ENCODE data around the gene ZCCHC14. TPM values are rescaled to one million over a fixed set of nuclear protein-coding genes. Genes with fewer than 3 reads are reported as not detected.

Gene ZCCHC14
- total RNA-seq, 1 experiment from 2014 or later: 28.2 TPM

DNA sequence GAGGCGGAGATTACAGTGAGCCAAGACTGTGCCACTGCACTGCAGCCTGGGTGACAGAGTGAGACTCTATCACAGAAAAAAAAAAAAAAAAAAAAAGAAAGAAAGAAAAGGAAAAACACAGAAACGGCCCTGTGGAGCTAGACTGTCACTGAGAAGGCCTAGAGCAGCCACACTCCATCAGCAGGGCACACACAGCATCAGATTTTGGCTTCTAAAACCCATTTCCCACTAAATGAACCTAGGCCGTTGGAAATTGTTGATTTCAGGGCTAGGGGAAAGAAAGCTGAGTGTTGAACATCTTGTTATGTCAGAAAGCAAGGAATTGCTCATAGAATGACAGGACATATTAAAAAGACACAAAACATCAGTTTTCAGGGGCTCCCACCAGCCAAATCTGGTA lies 48.9 kb downstream of the ZCCHC14 start:
- no peaks in the 10 kb centered on the region for H3K4me1 Mint-ChIP-seq (ENCODE audit: insufficient read depth, unreplicated experiment)
- H3K4me3 Mint-ChIP-seq (ENCODE audit: unreplicated experiment): no peak overlapping the region
- no peaks in the 10 kb centered on the region for H3K9me3 Mint-ChIP-seq (ENCODE audit: unreplicated experiment)
- ChIA-PET CTCF (interaction anchor here (0.6 kb wide), 1 partner anchor 37 kb away, joined by 4 read pairs; no protein-coding TSS in a partner anchor), POLR2A (interaction anchor here (1.1 kb wide), 1 partner anchor 11 kb away, joined by 3 read pairs; no protein-coding TSS in a partner anchor)
- peaks cover 55% of the 10 kb centered on the region for H3K36me3 Mint-ChIP-seq (ENCODE audit: insufficient read depth, unreplicated experiment)
- no peak for DNase-seq (ENCODE audit: unreplicated experiment)
- H3K27me3 Mint-ChIP-seq (ENCODE audit: insufficient read depth, unreplicated experiment): no peaks in the 10 kb centered on the region
- intact Hi-C loops (cut with micrococcal nuclease): no loop called here
- TF ChIP-seq, protein P1, sequence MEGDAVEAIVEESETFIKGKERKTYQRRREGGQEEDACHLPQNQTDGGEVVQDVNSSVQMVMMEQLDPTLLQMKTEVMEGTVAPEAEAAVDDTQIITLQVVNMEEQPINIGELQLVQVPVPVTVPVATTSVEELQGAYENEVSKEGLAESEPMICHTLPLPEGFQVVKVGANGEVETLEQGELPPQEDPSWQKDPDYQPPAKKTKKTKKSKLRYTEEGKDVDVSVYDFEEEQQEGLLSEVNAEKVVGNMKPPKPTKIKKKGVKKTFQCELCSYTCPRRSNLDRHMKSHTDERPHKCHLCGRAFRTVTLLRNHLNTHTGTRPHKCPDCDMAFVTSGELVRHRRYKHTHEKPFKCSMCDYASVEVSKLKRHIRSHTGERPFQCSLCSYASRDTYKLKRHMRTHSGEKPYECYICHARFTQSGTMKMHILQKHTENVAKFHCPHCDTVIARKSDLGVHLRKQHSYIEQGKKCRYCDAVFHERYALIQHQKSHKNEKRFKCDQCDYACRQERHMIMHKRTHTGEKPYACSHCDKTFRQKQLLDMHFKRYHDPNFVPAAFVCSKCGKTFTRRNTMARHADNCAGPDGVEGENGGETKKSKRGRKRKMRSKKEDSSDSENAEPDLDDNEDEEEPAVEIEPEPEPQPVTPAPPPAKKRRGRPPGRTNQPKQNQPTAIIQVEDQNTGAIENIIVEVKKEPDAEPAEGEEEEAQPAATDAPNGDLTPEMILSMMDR (IDR thresholded peaks at IDR 0.05; ENCODE audit: unreplicated experiment): no peak
- no peak overlapping the region for H3K27ac Mint-ChIP-seq (ENCODE audit: low read depth, unreplicated experiment)
- BruUV-seq (replicated peaks): no TSS peak

DNA sequence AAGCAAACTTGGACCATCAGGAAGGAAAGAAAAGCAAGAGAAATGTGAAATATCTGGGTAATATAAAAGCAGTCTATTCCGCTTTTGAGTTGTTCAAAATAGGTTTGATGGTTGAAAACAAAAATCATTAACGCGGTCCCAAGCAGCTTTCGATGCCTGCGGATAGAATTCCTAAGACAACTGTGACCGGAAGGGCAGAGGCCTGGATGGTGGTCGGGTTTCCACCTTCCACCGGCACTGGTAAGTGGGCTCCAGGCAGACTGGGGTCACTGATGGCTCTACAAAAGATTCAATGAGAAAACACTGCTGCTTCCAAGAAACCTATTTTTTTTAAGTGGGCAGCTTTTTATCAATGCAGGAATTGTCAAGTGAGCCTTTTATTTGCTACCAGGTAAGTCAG lies 49.8 kb downstream of the ZCCHC14 start:
- no peak for DNase-seq (ENCODE audit: unreplicated experiment)
- Mint-ChIP-seq H3K36me3 (ENCODE audit: insufficient read depth, unreplicated experiment) (peaks cover 51% of the 10 kb centered on the region), H3K9me3 (ENCODE audit: unreplicated experiment) (no peaks in the 10 kb centered on the region), H3K4me3 (ENCODE audit: unreplicated experiment) (no peak overlapping the region), H3K4me1 (ENCODE audit: insufficient read depth, unreplicated experiment) (no peaks in the 10 kb centered on the region), H3K27ac (ENCODE audit: low read depth, unreplicated experiment) (no peak overlapping the region), H3K27me3 (ENCODE audit: insufficient read depth, unreplicated experiment) (no peaks in the 10 kb centered on the region)
- intact Hi-C loops (cut with micrococcal nuclease): no loop called here
- TF ChIP-seq, protein P1 (IDR thresholded peaks at IDR 0.05; ENCODE audit: unreplicated experiment): no peak
- CTCF ChIA-PET: no interaction called here
- POLR2A ChIA-PET: interaction anchor here (1.0 to 1.1 kb wide), 2 partner anchors 12 to 14 kb away, joined by 3 read pairs; no protein-coding TSS in a partner anchor
- BruUV-seq (replicated peaks): no TSS peak

DNA sequence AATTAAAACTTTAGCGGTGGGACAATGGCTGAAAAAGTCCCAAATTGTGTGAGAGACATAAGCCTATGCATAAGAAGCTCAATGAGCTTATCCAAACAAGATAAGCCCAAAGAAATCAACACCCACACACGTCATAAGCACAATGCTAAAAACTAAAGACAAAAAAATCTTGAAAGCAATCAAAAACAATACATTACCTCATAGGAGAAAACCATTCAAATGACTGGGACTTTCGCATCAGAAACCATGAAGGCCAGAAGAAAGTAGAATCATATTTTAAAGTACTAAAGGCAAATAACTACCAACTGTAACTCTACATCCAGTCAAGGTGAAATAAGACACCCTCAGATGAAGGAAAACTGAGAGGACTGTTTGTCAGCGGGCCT lies 50.2 kb downstream of the ZCCHC14 start:
- no peaks in the 10 kb centered on the region for H3K9me3 Mint-ChIP-seq (ENCODE audit: unreplicated experiment)
- no peak overlapping the region for H3K4me3 Mint-ChIP-seq (ENCODE audit: unreplicated experiment)
- H3K36me3 Mint-ChIP-seq (ENCODE audit: insufficient read depth, unreplicated experiment): peaks cover 46% of the 10 kb centered on the region
- no peaks in the 10 kb centered on the region for H3K4me1 Mint-ChIP-seq (ENCODE audit: insufficient read depth, unreplicated experiment)
- ChIA-PET CTCF (interaction anchor here (0.6 kb wide), 1 partner anchor 93 kb away, joined by 3 read pairs; no protein-coding TSS in a partner anchor), POLR2A (interaction anchor here (1.0 kb wide), 1 partner anchor 14 kb away, joined by 3 read pairs; no protein-coding TSS in a partner anchor)
- DNase-seq (ENCODE audit: unreplicated experiment): no peak
- no peaks in the 10 kb centered on the region for H3K27me3 Mint-ChIP-seq (ENCODE audit: insufficient read depth, unreplicated experiment)
- intact Hi-C loops (cut with micrococcal nuclease): no loop called here
- no TSS peak for BruUV-seq (replicated peaks)
- TF ChIP-seq, protein P1 (IDR thresholded peaks at IDR 0.05; ENCODE audit: unreplicated experiment): no peak
- H3K27ac Mint-ChIP-seq (ENCODE audit: low read depth, unreplicated experiment): no peak overlapping the region

DNA sequence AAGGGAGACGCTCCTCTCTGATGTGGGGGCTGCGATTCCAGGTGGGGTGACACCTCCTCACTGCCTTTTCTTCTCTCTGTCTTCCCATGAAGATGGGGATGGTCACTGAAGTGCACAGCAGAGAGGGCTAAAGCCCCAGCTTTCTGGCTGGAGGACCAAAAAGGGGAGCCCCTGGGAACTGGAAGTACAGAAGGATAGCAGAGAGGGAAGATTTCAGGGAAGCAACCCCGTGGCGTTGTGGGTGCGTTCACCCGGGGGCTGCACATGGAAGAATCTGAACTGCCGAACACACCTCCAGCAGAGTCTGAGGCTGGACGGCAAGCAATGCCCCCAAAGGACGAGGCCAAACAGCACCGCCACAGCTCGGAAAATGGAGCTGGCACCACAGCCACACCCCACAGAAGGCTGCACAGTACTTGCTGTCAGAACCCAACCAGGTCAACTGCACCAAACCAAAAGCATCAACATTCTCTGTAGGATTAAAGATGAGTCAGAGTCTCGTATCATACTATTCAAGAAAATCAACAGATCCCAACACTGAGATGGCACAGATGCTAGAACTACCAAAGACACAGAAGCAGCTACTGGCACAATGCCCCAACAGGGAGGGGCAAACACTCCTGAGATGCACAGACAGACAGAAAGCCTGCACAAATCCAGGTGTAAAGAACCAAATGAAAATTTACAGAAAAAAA lies 50.8 kb downstream of the ZCCHC14 start:
- H3K27ac Mint-ChIP-seq (ENCODE audit: low read depth, unreplicated experiment): no peak overlapping the region
- intact Hi-C loops (cut with micrococcal nuclease): no loop called here
- no peaks in the 10 kb centered on the region for H3K27me3 Mint-ChIP-seq (ENCODE audit: insufficient read depth, unreplicated experiment)
- ChIA-PET CTCF (interaction anchor here (0.6 kb wide), 1 partner anchor 93 kb away, joined by 3 read pairs; no protein-coding TSS in a partner anchor), POLR2A (interaction anchor here (1.0 to 1.1 kb wide), 2 partner anchors 9 to 15 kb away, joined by 3 read pairs; no protein-coding TSS in a partner anchor)
- H3K36me3 Mint-ChIP-seq (ENCODE audit: insufficient read depth, unreplicated experiment): peaks cover 41% of the 10 kb centered on the region
- H3K9me3 Mint-ChIP-seq (ENCODE audit: unreplicated experiment): no peaks in the 10 kb centered on the region
- no peaks in the 10 kb centered on the region for H3K4me1 Mint-ChIP-seq (ENCODE audit: insufficient read depth, unreplicated experiment)
- TF ChIP-seq, protein P1 (IDR thresholded peaks at IDR 0.05; ENCODE audit: unreplicated experiment): no peak
- H3K4me3 Mint-ChIP-seq (ENCODE audit: unreplicated experiment): no peak overlapping the region
- no peak for DNase-seq (ENCODE audit: unreplicated experiment)
- no TSS peak for BruUV-seq (replicated peaks)
